ENCODE results near the gene AMBP.
A peak's percentile ranks its signal among the peaks of the same experiment; 100 is the strongest.
"Not testable (repeated sequence)": the region's sequence is repeated elsewhere in the genome, so short reads cannot be mapped to it uniquely, and the experiment has no call there.

The AMBP gene

GRCh38 chr9:114092336-114092735, 14.2 kb upstream of the AMBP start:
- DNase-seq (ENCODE audit: low read depth in 2 of 2) = no peak

- no peak for DNase-seq (ENCODE audit: low read depth in 2 of 2)
Measured at GRCh38 chr9:114091711-114092110, 13.6 kb upstream of the AMBP start.

GRCh38 chr9:114090798-114091197, 12.7 kb upstream of the AMBP start:
- DNase-seq (ENCODE audit: low read depth in 2 of 2) = no peak

GRCh38 chr9:114089206-114089840, 11.2 kb upstream of the AMBP start:
- no peak for DNase-seq (ENCODE audit: low read depth in 2 of 2)

GRCh38 chr9:114088571-114089170, 10.6 kb upstream of the AMBP start:
- no peak for DNase-seq (ENCODE audit: low read depth in 2 of 2)

- no peak for DNase-seq (ENCODE audit: low read depth in 2 of 2)
Measured at GRCh38 chr9:114087721-114088120, 9.6 kb upstream of the AMBP start.

GRCh38 chr9:114086607-114087006, 8.5 kb upstream of the AMBP start:
- DNase-seq (ENCODE audit: low read depth in 2 of 2) = no peak

- DNase-seq (ENCODE audit: low read depth in 2 of 2) = no peak
Measured at GRCh38 chr9:114086009-114086408, 7.9 kb upstream of the AMBP start.

- DNase-seq (ENCODE audit: low read depth in 2 of 2) = no peak
Measured at GRCh38 chr9:114085387-114085789, 7.3 kb upstream of the AMBP start.

GRCh38 chr9:114084282-114085073, 6.4 kb upstream of the AMBP start:
- no peak for DNase-seq (ENCODE audit: low read depth in 2 of 2)

- no peak for DNase-seq (ENCODE audit: low read depth in 2 of 2)
Measured at GRCh38 chr9:114083666-114084065, 5.6 kb upstream of the AMBP start.

GRCh38 chr9:114082763-114083412, 4.8 kb upstream of the AMBP start:
- DNase-seq (ENCODE audit: low read depth in 2 of 2) = not testable (repeated sequence)

- DNase-seq (ENCODE audit: low read depth in 2 of 2) = peak; percentile 45 to 64
Measured at GRCh38 chr9:114082017-114082762, 4.1 kb upstream of the AMBP start.

GRCh38 chr9:114081441-114082016, 3.4 kb upstream of the AMBP start:
- DNase-seq (ENCODE audit: low read depth in 2 of 2) = no peak

GRCh38 chr9:114080773-114081440, 2.8 kb upstream of the AMBP start:
- no peak for DNase-seq (ENCODE audit: low read depth in 2 of 2)

GRCh38 chr9:114080195-114080772, 2.2 kb upstream of the AMBP start:
- DNase-seq (ENCODE audit: low read depth in 2 of 2) = no peak

GRCh38 chr9:114078781-114079156, 669 bp upstream of the AMBP start:
- DNase-seq (ENCODE audit: low read depth in 2 of 2) = no peak

GRCh38 chr9:114077162-114077837, 800 bp downstream of the AMBP start:
- no peak for DNase-seq (ENCODE audit: low read depth in 2 of 2)

GRCh38 chr9:114076237-114077161, 1.6 kb downstream of the AMBP start:
- no peak for DNase-seq (ENCODE audit: low read depth in 2 of 2)

Measured in stimulated activated CD8-positive, alpha-beta memory T cell treated with anti-CD3 and anti-CD28 coated beads, Interleukin-7, amount 100 ng/mL, for 4 hours (primary cell).